ENCODE measurements around the gene ZNF48.

DNA sequence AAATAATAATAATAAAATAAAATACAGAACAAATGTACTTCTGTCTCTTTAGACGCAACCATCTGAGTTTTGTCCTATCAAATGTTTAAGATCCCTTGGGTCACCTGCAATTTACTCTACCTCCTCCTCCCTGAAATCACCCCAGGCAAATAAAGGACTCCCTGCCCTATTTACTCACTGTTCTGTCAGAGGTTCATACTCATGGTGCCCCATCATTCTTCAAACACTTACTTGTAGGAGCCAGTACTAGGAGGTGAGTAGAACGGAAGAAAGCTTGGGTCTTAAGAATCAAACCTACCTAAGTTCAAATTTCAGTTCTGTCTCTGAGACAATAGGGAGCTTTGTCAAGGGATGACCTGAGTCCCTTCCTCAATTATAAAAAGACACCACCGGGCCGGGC, 28.7 kb upstream of the ZNF48 start:
- TF ChIP-seq ARNTL (CRISPR knock-in tag; IDR thresholded peaks at IDR 0.05; ENCODE audit: borderline replicate concordance, low read depth) = no peak
- TF ChIP-seq ZFP3 (CRISPR knock-in tag; IDR thresholded peaks at IDR 0.05) = no peak
- TF ChIP-seq, protein P1, sequence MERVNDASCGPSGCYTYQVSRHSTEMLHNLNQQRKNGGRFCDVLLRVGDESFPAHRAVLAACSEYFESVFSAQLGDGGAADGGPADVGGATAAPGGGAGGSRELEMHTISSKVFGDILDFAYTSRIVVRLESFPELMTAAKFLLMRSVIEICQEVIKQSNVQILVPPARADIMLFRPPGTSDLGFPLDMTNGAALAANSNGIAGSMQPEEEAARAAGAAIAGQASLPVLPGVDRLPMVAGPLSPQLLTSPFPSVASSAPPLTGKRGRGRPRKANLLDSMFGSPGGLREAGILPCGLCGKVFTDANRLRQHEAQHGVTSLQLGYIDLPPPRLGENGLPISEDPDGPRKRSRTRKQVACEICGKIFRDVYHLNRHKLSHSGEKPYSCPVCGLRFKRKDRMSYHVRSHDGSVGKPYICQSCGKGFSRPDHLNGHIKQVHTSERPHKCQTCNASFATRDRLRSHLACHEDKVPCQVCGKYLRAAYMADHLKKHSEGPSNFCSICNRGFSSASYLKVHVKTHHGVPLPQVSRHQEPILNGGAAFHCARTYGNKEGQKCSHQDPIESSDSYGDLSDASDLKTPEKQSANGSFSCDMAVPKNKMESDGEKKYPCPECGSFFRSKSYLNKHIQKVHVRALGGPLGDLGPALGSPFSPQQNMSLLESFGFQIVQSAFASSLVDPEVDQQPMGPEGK (CRISPR knock-in tag; IDR thresholded peaks at IDR 0.05; ENCODE audit: borderline replicate concordance) = no peak

All from SK-N-SH treated with all-trans-retinoic acid at 6 μM for 48 hours (cell line).